ENCODE measurements around the gene CDKN1B.
A peak's percentile ranks its signal among the peaks of the same experiment; 100 is the strongest.

Gene CDKN1B

GRCh38 chr12:12716793-12717585 is at the start of gene CDKN1B:
Gene CDKN1B (plus strand): TSS chr12:12717368. CDS start chr12:12717840, 472 bp downstream.
- peak; percentile 92 for DNase-seq (ENCODE audit: low spot score)

GRCh38 chr12:12668005-12668404 is 49.2 kb upstream of the CDKN1B start:
- no peak for DNase-seq (ENCODE audit: low spot score)

- no peak for DNase-seq (ENCODE audit: low spot score)
Measured at GRCh38 chr12:12669020-12669419, 48.1 kb upstream of the CDKN1B start.

GRCh38 chr12:12671850-12672660 is 45.1 kb upstream of the CDKN1B start:
- no peak for DNase-seq (ENCODE audit: low spot score)

GRCh38 chr12:12673296-12673695 is 43.9 kb upstream of the CDKN1B start:
- no peak for DNase-seq (ENCODE audit: low spot score)

- DNase-seq (ENCODE audit: low spot score) = no peak
Measured at GRCh38 chr12:12676605-12677004, 40.6 kb upstream of the CDKN1B start.

- no peak for DNase-seq (ENCODE audit: low spot score)
Measured at GRCh38 chr12:12681061-12681765, 36.0 kb upstream of the CDKN1B start.

GRCh38 chr12:12682284-12682683 is 34.9 kb upstream of the CDKN1B start:
- no peak for DNase-seq (ENCODE audit: low spot score)

GRCh38 chr12:12683136-12683697 is 34.0 kb upstream of the CDKN1B start:
- DNase-seq (ENCODE audit: low spot score) = no peak

GRCh38 chr12:12683725-12684124 is 33.4 kb upstream of the CDKN1B start:
- no peak for DNase-seq (ENCODE audit: low spot score)

GRCh38 chr12:12684375-12685106 is 32.6 kb upstream of the CDKN1B start:
- DNase-seq (ENCODE audit: low spot score) = peak; percentile 92

GRCh38 chr12:12685305-12685704 is 31.9 kb upstream of the CDKN1B start:
- peak; percentile 87 for DNase-seq (ENCODE audit: low spot score)

GRCh38 chr12:12686472-12686871 is 30.7 kb upstream of the CDKN1B start:
- no peak for DNase-seq (ENCODE audit: low spot score)

- no peak for DNase-seq (ENCODE audit: low spot score)
Measured at GRCh38 chr12:12686925-12687324, 30.2 kb upstream of the CDKN1B start.

GRCh38 chr12:12689647-12690300 is 27.4 kb upstream of the CDKN1B start:
- no peak for DNase-seq (ENCODE audit: low spot score)

GRCh38 chr12:12691549-12691948 is 25.6 kb upstream of the CDKN1B start:
- no peak for DNase-seq (ENCODE audit: low spot score)

GRCh38 chr12:12693111-12693671 is 24.0 kb upstream of the CDKN1B start:
- no peak for DNase-seq (ENCODE audit: low spot score)

GRCh38 chr12:12696562-12697383 is 20.4 kb upstream of the CDKN1B start:
- peak; percentile 92 for DNase-seq (ENCODE audit: low spot score)

- DNase-seq (ENCODE audit: low spot score) = no peak
Measured at GRCh38 chr12:12699345-12699744, 17.8 kb upstream of the CDKN1B start.

GRCh38 chr12:12700254-12700653 is 16.9 kb upstream of the CDKN1B start:
- no peak for DNase-seq (ENCODE audit: low spot score)

Measured in ecto neural progenitor cell (in vitro differentiated cells).